ENCODE results near the gene ZBTB12. TPM values are rescaled to one million over a fixed set of nuclear protein-coding genes. Genes with fewer than 3 reads are reported as not detected.

The ZBTB12 gene
- total and polyA plus RNA-seq, 2 of the 13 experiments (the other 11 are each of a cell fraction or from before 2014, with no cell fraction given), result 4.8 to 6.0 TPM

- TF ChIP-seq ZNF790 (CRISPR knock-in tag; IDR thresholded peaks at IDR 0.05; ENCODE audit: borderline replicate concordance), result peak; percentile 40; the same call in 1 of the 2 replicates
- TF ChIP-seq ZNF501 (CRISPR knock-in tag; IDR thresholded peaks at IDR 0.05), result peak; percentile 84; the same call in 1 of the 2 replicates
- TF ChIP-seq ZBTB7B (CRISPR knock-in tag; IDR thresholded peaks at IDR 0.05), result peak; percentile 33; the same call in 1 of the 2 replicates
- TF ChIP-seq BRF2 (CRISPR knock-in tag; IDR thresholded peaks at IDR 0.05), result peak; percentile 81
- peak; percentile 77 for TF ChIP-seq ISL2 (CRISPR knock-in tag; IDR thresholded peaks at IDR 0.05)
- TF ChIP-seq RFXAP (CRISPR knock-in tag; IDR thresholded peaks at IDR 0.05; ENCODE audit: borderline replicate concordance), result peak; percentile 59; the same call in 1 of the 2 replicates
- no peak for TF ChIP-seq CREBL2 (CRISPR knock-in tag; IDR thresholded peaks at IDR 0.05; ENCODE audit: borderline replicate concordance)
- peak; percentile 92 for TF ChIP-seq HHEX (CRISPR knock-in tag; IDR thresholded peaks at IDR 0.05)
- TF ChIP-seq ZNF235 (CRISPR knock-in tag; IDR thresholded peaks at IDR 0.05; ENCODE audit: borderline replicate concordance), result no peak
- no peak for TF ChIP-seq ZNF800 (CRISPR knock-in tag; IDR thresholded peaks at IDR 0.05)
- TF ChIP-seq ZBTB40 (IDR thresholded peaks at IDR 0.05), result no peak; the same call in 1 of the 2 replicates
- TF ChIP-seq ZBTB40 (CRISPR knock-in tag; IDR thresholded peaks at IDR 0.05), result peak; percentile 94
- TF ChIP-seq PHF20 (CRISPR knock-in tag; IDR thresholded peaks at IDR 0.05), result no peak
- TF ChIP-seq POLR2A (IDR thresholded peaks at IDR 0.05; ENCODE audit: insufficient read depth in 1 of 2, low read depth in 2 of 2, low read length in 2 of 2), result peak; percentile 63 to 69
- TF ChIP-seq HOMEZ (CRISPR knock-in tag; IDR thresholded peaks at IDR 0.05; ENCODE audit: low read depth), result peak; percentile 69; the same call in 1 of the 2 replicates
- no peak; the same call in 1 of the 2 replicates for TF ChIP-seq ELF1 (CRISPR knock-in tag; IDR thresholded peaks at IDR 0.05)
These were observed 25.5 kb upstream of the ZBTB12 start, which contains the start of gene C2 (continued) for GRCh38 chr6:31927242-31927862.

Measured in HepG2 (cell line).